ENCODE data around the gene S100A1.

DNA sequence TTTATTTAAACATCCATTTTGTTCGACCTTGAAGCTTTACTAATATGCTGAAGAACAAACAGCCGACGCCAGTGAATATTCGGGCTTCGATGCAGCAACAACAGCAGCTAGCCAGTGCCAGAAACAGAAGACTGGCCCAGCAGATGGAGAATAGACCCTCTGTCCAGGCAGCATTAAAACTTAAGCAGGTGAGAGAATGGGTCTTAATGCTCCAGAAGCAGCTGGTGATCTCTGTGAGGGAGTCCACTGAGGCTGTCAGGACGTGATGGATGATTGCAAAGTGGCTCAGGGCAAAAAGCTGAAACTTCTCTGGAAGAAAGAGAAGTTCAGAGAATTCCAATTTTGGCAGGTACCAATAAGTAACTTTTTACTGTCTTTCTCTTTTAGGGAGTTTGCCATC, 10.0 kb downstream of the S100A1 start:
- TF ChIP-seq POLR2AphosphoS5 (IDR thresholded peaks at IDR 0.05; ENCODE audit: low read depth, low read length) (no peak), CTBP2 (IDR thresholded peaks at IDR 0.05; ENCODE audit: borderline replicate concordance, insufficient read depth, insufficient read length, low read length) (no peak), GABPA (IDR thresholded peaks at IDR 0.05; ENCODE audit: borderline replicate concordance, insufficient read depth, low read length) (no peak), CREB1 (IDR thresholded peaks at IDR 0.05) (no peak), NRF1 (IDR thresholded peaks at IDR 0.05; ENCODE audit: low read depth, low read length) (no peak), CHD2 (IDR thresholded peaks at IDR 0.05; ENCODE audit: low read length) (no peak), TEAD4 (IDR thresholded peaks at IDR 0.05; ENCODE audit: low read depth, low read length) (no peak), RBBP5 (IDR thresholded peaks at IDR 0.05; ENCODE audit: borderline replicate concordance, low read depth, low read length) (no peak), BRCA1 (IDR thresholded peaks at IDR 0.05; ENCODE audit: low read depth, low read length) (no peak), POLR2A (IDR thresholded peaks at IDR 0.05; ENCODE audit: control extremely low read depth in 1 of 2, low read depth in 2 of 2, low read length in 2 of 2) (no peak; a peak in 1 of 3 replicates)
- TF ChIP-seq, protein P1, sequence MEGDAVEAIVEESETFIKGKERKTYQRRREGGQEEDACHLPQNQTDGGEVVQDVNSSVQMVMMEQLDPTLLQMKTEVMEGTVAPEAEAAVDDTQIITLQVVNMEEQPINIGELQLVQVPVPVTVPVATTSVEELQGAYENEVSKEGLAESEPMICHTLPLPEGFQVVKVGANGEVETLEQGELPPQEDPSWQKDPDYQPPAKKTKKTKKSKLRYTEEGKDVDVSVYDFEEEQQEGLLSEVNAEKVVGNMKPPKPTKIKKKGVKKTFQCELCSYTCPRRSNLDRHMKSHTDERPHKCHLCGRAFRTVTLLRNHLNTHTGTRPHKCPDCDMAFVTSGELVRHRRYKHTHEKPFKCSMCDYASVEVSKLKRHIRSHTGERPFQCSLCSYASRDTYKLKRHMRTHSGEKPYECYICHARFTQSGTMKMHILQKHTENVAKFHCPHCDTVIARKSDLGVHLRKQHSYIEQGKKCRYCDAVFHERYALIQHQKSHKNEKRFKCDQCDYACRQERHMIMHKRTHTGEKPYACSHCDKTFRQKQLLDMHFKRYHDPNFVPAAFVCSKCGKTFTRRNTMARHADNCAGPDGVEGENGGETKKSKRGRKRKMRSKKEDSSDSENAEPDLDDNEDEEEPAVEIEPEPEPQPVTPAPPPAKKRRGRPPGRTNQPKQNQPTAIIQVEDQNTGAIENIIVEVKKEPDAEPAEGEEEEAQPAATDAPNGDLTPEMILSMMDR (IDR thresholded peaks at IDR 0.05; ENCODE audit: control extremely low read depth in 1 of 3, insufficient read depth in 1 of 3, low read depth in 1 of 3, low read length in 3 of 3) = no peak
- TF ChIP-seq, protein P2, sequence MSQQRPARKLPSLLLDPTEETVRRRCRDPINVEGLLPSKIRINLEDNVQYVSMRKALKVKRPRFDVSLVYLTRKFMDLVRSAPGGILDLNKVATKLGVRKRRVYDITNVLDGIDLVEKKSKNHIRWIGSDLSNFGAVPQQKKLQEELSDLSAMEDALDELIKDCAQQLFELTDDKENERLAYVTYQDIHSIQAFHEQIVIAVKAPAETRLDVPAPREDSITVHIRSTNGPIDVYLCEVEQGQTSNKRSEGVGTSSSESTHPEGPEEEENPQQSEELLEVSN (IDR thresholded peaks at IDR 0.05) = no peak
- TF ChIP-seq, protein P3, sequence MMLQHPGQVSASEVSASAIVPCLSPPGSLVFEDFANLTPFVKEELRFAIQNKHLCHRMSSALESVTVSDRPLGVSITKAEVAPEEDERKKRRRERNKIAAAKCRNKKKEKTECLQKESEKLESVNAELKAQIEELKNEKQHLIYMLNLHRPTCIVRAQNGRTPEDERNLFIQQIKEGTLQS (IDR thresholded peaks at IDR 0.05; ENCODE audit: insufficient read depth, low read depth, low read length) = no peak

Measured in H1 (cell line).